Activated CD8-positive, alpha-beta memory T cell treated with anti-CD3 and anti-CD28 coated beads, Interleukin-2, amount 10 ng/mL, durations not matched to agents 7 days and 5 days (primary cell): ENCODE results near the gene SNX3. TPM values are rescaled to one million over a fixed set of nuclear protein-coding genes. Genes with fewer than 3 reads are reported as not detected.

Source experiments
- ATAC-seq: fragments of 150-1000 bp; cut with Tn5 transposase; one replicate; pipeline ENCODE4 v1.10.0; 2021; ENCODE audit warnings: moderate library complexity
- CTCF ChIA-PET: fragments of 350-600 bp; sonication (Branson Sonifier 250); formaldehyde crosslinking; loops from one replicate; lab custom pipeline; 2021; ENCODE audit warnings: antibody characterized with exemption; lab: Charles Lee
- DNase-seq: peaks from one replicate; pipeline ENCODE4 v3.0.0-alpha.2; 2020
- H3K27ac Mint-ChIP-seq: one replicate; pipeline ENCODE4 v1.8.0; 2021; ENCODE audit warnings: mild to moderate bottlenecking, mixed read lengths
- H3K27me3 Mint-ChIP-seq: one replicate; pipeline ENCODE4 v1.8.0; 2021; ENCODE audit warnings: mixed read lengths
- H3K36me3 Mint-ChIP-seq: one replicate; pipeline ENCODE4 v1.8.0; 2021; ENCODE audit warnings: mild to moderate bottlenecking, mixed read lengths
- H3K4me1 Mint-ChIP-seq: one replicate; pipeline ENCODE4 v1.8.0; 2021; ENCODE audit warnings: mixed read lengths
- H3K4me3 Mint-ChIP-seq: one replicate; pipeline ENCODE4 v1.8.0; 2021; ENCODE audit warnings: mild to moderate bottlenecking, moderate library complexity, mixed read lengths
- H3K9me3 Mint-ChIP-seq: one replicate; pipeline ENCODE4 v1.8.0; 2022; ENCODE audit warnings: low read depth, mixed read lengths
- total RNA-seq, 2 experiments: library from RNA; stranded (reverse); gene quantifications; one replicate each; pipeline ENCODE4 v1.2.3, GENCODE V29; 2021

Gene SNX3
- total RNA-seq, 2 experiments from 2014 or later: 67.9 to 68.8 TPM

GRCh38 chr6:108170332-108171290 lies 90.2 kb downstream of the SNX3 start:
- CTCF ChIA-PET: no interaction called here
- ATAC-seq: no peak
- no peaks in the 10 kb centered on the region for H3K9me3 Mint-ChIP-seq
- DNase-seq: no peak
- H3K27ac Mint-ChIP-seq: no peak overlapping the region
- peaks cover 26% of the 10 kb centered on the region for H3K4me1 Mint-ChIP-seq
- peaks cover 4% of the 10 kb centered on the region for H3K36me3 Mint-ChIP-seq
- no peak overlapping the region for H3K4me3 Mint-ChIP-seq
- peaks cover 94% of the 10 kb centered on the region for H3K27me3 Mint-ChIP-seq

- H3K9me3 Mint-ChIP-seq: no peaks in the 10 kb centered on the region
- ATAC-seq (no peak), DNase-seq (no peak)
- peak overlapping the region; percentile 32 for H3K27ac Mint-ChIP-seq
- peaks cover 5% of the 10 kb centered on the region for H3K36me3 Mint-ChIP-seq
- H3K27me3 Mint-ChIP-seq: peaks cover 94% of the 10 kb centered on the region
- H3K4me1 Mint-ChIP-seq: peaks cover 26% of the 10 kb centered on the region
- H3K4me3 Mint-ChIP-seq: no peak overlapping the region
- CTCF ChIA-PET: interaction anchor here (1.0 to 1.6 kb wide), 3 partner anchors 46 to 328 kb away, joined by 3 to 5 read pairs (median 3); no protein-coding TSS in a partner anchor
Measured at GRCh38 chr6:108169464-108170331, 91.1 kb downstream of the SNX3 start.

GRCh38 chr6:108168501-108169463 lies 92.1 kb downstream of the SNX3 start:
- H3K4me3 Mint-ChIP-seq: no peak overlapping the region
- H3K27me3 Mint-ChIP-seq: peaks cover 94% of the 10 kb centered on the region
- peaks cover 5% of the 10 kb centered on the region for H3K36me3 Mint-ChIP-seq
- H3K4me1 Mint-ChIP-seq: peaks cover 26% of the 10 kb centered on the region
- ATAC-seq: peak; percentile 47
- H3K9me3 Mint-ChIP-seq: no peaks in the 10 kb centered on the region
- peak overlapping the region; percentile 32 for H3K27ac Mint-ChIP-seq
- DNase-seq: no peak
- CTCF ChIA-PET: interaction anchor here (1.0 to 1.6 kb wide), 4 partner anchors 45 to 329 kb away, joined by 3 to 5 read pairs (median 4); no protein-coding TSS in a partner anchor

GRCh38 chr6:108168090-108168463 lies 92.8 kb downstream of the SNX3 start:
- peaks cover 26% of the 10 kb centered on the region for H3K4me1 Mint-ChIP-seq
- H3K27me3 Mint-ChIP-seq: peaks cover 98% of the 10 kb centered on the region
- peak overlapping the region; percentile 19 for H3K27ac Mint-ChIP-seq
- CTCF ChIA-PET: interaction anchor here (1.3 to 1.6 kb wide), 2 partner anchors 187 to 323 kb away, joined by 3 to 5 read pairs; no protein-coding TSS in a partner anchor
- H3K9me3 Mint-ChIP-seq: no peaks in the 10 kb centered on the region
- no peak overlapping the region for H3K4me3 Mint-ChIP-seq
- peaks cover 5% of the 10 kb centered on the region for H3K36me3 Mint-ChIP-seq
- DNase-seq (no peak), ATAC-seq (no peak)

GRCh38 chr6:108167449-108168089 lies 93.3 kb downstream of the SNX3 start:
- Mint-ChIP-seq H3K4me1 (peaks cover 26% of the 10 kb centered on the region), H3K9me3 (no peaks in the 10 kb centered on the region), H3K27ac (peak overlapping the region; percentile 19), H3K36me3 (peaks cover 5% of the 10 kb centered on the region), H3K27me3 (peaks cover 98% of the 10 kb centered on the region), H3K4me3 (no peak overlapping the region)
- DNase-seq (no peak), ATAC-seq (no peak)
- CTCF ChIA-PET: interaction anchor here (1.1 kb wide), 1 partner anchor 52 kb away, joined by 3 read pairs; no protein-coding TSS in a partner anchor

- CTCF ChIA-PET: interaction anchor here (1.1 kb wide), 1 partner anchor 52 kb away, joined by 3 read pairs; no protein-coding TSS in a partner anchor
- no peak for ATAC-seq
Measured at GRCh38 chr6:108166664-108167448, 94.0 kb downstream of the SNX3 start.

GRCh38 chr6:108165714-108166663 lies 94.9 kb downstream of the SNX3 start, which contains the start of gene NR2E1:
Gene NR2E1 (plus strand): TSS chr6:108166022. CDS start chr6:108166766, 744 bp downstream.
- Mint-ChIP-seq H3K4me3 (peak within 1 kb of the TSS; percentile 9), H3K4me1 (peaks cover 26% of the 10 kb centered on the region), H3K36me3 (peaks cover 5% of the 10 kb centered on the region), H3K27me3 (peaks cover 98% of the 10 kb centered on the region), H3K27ac (peak within 1 kb of the TSS; percentile 66), H3K9me3 (no peaks in the 10 kb centered on the region)
- CTCF ChIA-PET: interaction anchor here (1.1 kb wide), 1 partner anchor 51 kb away, joined by 3 read pairs; no protein-coding TSS in a partner anchor
- ATAC-seq: no peak
- DNase-seq: no peak

More at GRCh38 chr6:108166664-108167448, 94.0 kb downstream of the SNX3 start:
- Mint-ChIP-seq H3K36me3 (peaks cover 5% of the 10 kb centered on the region), H3K4me3 (no peak overlapping the region), H3K4me1 (peaks cover 26% of the 10 kb centered on the region), H3K27me3 (peaks cover 98% of the 10 kb centered on the region), H3K9me3 (no peaks in the 10 kb centered on the region), H3K27ac (peak overlapping the region; percentile 5)
- no peak for DNase-seq

- no peak for ATAC-seq
Measured at GRCh38 chr6:108164815-108165706, 95.8 kb downstream of the SNX3 start.

GRCh38 chr6:108164543-108164814 lies 96.4 kb downstream of the SNX3 start:
- Mint-ChIP-seq H3K36me3 (peaks cover 5% of the 10 kb centered on the region), H3K4me3 (no peak overlapping the region), H3K27me3 (peaks cover 98% of the 10 kb centered on the region), H3K9me3 (no peaks in the 10 kb centered on the region), H3K27ac (no peak overlapping the region), H3K4me1 (peaks cover 24% of the 10 kb centered on the region)
- CTCF ChIA-PET: interaction anchor here (0.6 kb wide), 1 partner anchor 52 kb away, joined by 3 read pairs; no protein-coding TSS in a partner anchor
- ATAC-seq (no peak), DNase-seq (no peak)

More at GRCh38 chr6:108164815-108165706, 95.8 kb downstream of the SNX3 start:
- H3K9me3 Mint-ChIP-seq: no peaks in the 10 kb centered on the region
- DNase-seq: no peak
- H3K4me1 Mint-ChIP-seq: peaks cover 24% of the 10 kb centered on the region
- H3K4me3 Mint-ChIP-seq: peak overlapping the region; percentile 9
- peaks cover 5% of the 10 kb centered on the region for H3K36me3 Mint-ChIP-seq
- peak overlapping the region; percentile 66 for H3K27ac Mint-ChIP-seq
- peaks cover 98% of the 10 kb centered on the region for H3K27me3 Mint-ChIP-seq
- CTCF ChIA-PET: interaction anchor here (0.6 kb wide), 1 partner anchor 53 kb away, joined by 3 read pairs; no protein-coding TSS in a partner anchor
